COLO668 (cell line): ENCODE measurements around the gene CDK13.

Experiments
- DNase-seq: peaks from one replicate; lab custom pipeline; 2025; ENCODE audit not compliant: unreplicated experiment; lab: John Stamatoyannopoulos, UW

CDK13 gene

GRCh38 chr7:40008223-40008815 lies 58.3 kb downstream of the CDK13 start:
- DNase-seq = no peak

GRCh38 chr7:40009301-40009700 lies 59.2 kb downstream of the CDK13 start:
- DNase-seq = no peak

GRCh38 chr7:40014376-40014775 lies 64.3 kb downstream of the CDK13 start:
- no peak for DNase-seq

- no peak for DNase-seq
These were observed 65.8 kb downstream of the CDK13 start for GRCh38 chr7:40015790-40016296.

GRCh38 chr7:40019558-40019957 lies 69.5 kb downstream of the CDK13 start:
- no peak for DNase-seq

GRCh38 chr7:40024048-40024447 lies 74.0 kb downstream of the CDK13 start:
- DNase-seq = no peak

- DNase-seq = no peak
These were observed 74.8 kb downstream of the CDK13 start for GRCh38 chr7:40024841-40025240.

GRCh38 chr7:40027545-40027944 lies 77.5 kb downstream of the CDK13 start:
- DNase-seq = no peak

- DNase-seq = no peak
These were observed 83.8 kb downstream of the CDK13 start for GRCh38 chr7:40033826-40034225.

GRCh38 chr7:40041456-40041855 lies 91.4 kb downstream of the CDK13 start:
- no peak for DNase-seq

GRCh38 chr7:40043164-40043563 lies 93.1 kb downstream of the CDK13 start:
- no peak for DNase-seq

GRCh38 chr7:40047661-40048060 lies 97.6 kb downstream of the CDK13 start:
- no peak for DNase-seq

- no peak for DNase-seq
These were observed 107.2 kb downstream of the CDK13 start for GRCh38 chr7:40057292-40057691.

- no peak for DNase-seq
These were observed 108.0 kb downstream of the CDK13 start for GRCh38 chr7:40058026-40058425.

GRCh38 chr7:40058636-40059035 lies 108.6 kb downstream of the CDK13 start:
- DNase-seq = no peak

GRCh38 chr7:40059057-40059456 lies 109.0 kb downstream of the CDK13 start:
- DNase-seq = no peak

GRCh38 chr7:40072268-40072667 lies 122.2 kb downstream of the CDK13 start:
- DNase-seq = no peak

- no peak for DNase-seq
These were observed 123.2 kb downstream of the CDK13 start for GRCh38 chr7:40073239-40073638.

- no peak for DNase-seq
These were observed 127.8 kb downstream of the CDK13 start for GRCh38 chr7:40077849-40078248.

GRCh38 chr7:40092182-40092581 lies 142.1 kb downstream of the CDK13 start:
- no peak for DNase-seq

GRCh38 chr7:40093631-40094350 lies 143.7 kb downstream of the CDK13 start:
- DNase-seq = no peak

- DNase-seq = no peak
These were observed 145.2 kb downstream of the CDK13 start for GRCh38 chr7:40095230-40095629.
